Loucy (cell line): ENCODE results near the gene RAP1GAP2.

Experiments used
- H2AFZ ChIP-seq: fragments of 200-600 bp; sonication (generic); 2 replicates; pipeline ENCODE4 v1.6.0; 2016; ENCODE audit warnings: antibody characterized with exemption, mild to moderate bottlenecking, low read length, moderate library complexity
- H3F3A ChIP-seq: fragments of 200-600 bp; 2 replicates; pipeline ENCODE4 v1.6.0; 2016; ENCODE audit warnings: antibody characterized with exemption, low read depth, mild to moderate bottlenecking
- H3K27me3 ChIP-seq: fragments of 200-600 bp; sonication (generic); 2 replicates; pipeline ENCODE4 v1.6.1; 2014; ENCODE audit warnings: low read length, mild to moderate bottlenecking; ENCODE audit not compliant: insufficient read depth, poor library complexity, severe bottlenecking
- H3K36me3 ChIP-seq: fragments of 200-600 bp; sonication (generic); 2 replicates; pipeline ENCODE4 v1.6.1; 2016; ENCODE audit warnings: low read length; ENCODE audit not compliant: insufficient read depth
- H3K4me1 ChIP-seq: fragments of 200-600 bp; sonication (generic); 2 replicates; pipeline ENCODE4 v1.5.1; 2014; ENCODE audit warnings: low read length, mild to moderate bottlenecking; ENCODE audit not compliant: insufficient read depth, poor library complexity, severe bottlenecking
- H3K4me2 ChIP-seq: fragments of 200-600 bp; sonication (generic); 2 replicates; pipeline ENCODE4 v1.6.0; 2014; ENCODE audit warnings: antibody characterized with exemption, low read length, low read depth, mild to moderate bottlenecking; ENCODE audit not compliant: poor library complexity, severe bottlenecking
- H3K4me3 ChIP-seq: fragments of 200-600 bp; sonication (generic); 2 replicates; pipeline ENCODE4 v1.5.1; 2014; ENCODE audit warnings: low read length, mild to moderate bottlenecking, mixed read lengths; ENCODE audit not compliant: poor library complexity, severe bottlenecking
- H3K79me2 ChIP-seq: fragments of 200-600 bp; sonication (generic); 2 replicates; pipeline ENCODE4 v1.6.1; 2014; ENCODE audit warnings: low read length; ENCODE audit not compliant: insufficient read depth
- H3K9ac ChIP-seq: fragments of 200-600 bp; sonication (generic); 2 replicates; pipeline ENCODE4 v1.6.0; 2014; ENCODE audit warnings: mild to moderate bottlenecking, low read depth, low read length, moderate library complexity; ENCODE audit not compliant: poor library complexity, severe bottlenecking
- H3K9me2 ChIP-seq: fragments of 200-600 bp; sonication (generic); replicated peaks from 2 replicates; pipeline ENCODE4 v1.6.1; 2016; ENCODE audit warnings: low read depth, low read length, mixed read lengths
- H3K9me3 ChIP-seq: fragments of 200-600 bp; sonication (generic); 2 replicates; pipeline ENCODE4 v1.6.1; 2014; ENCODE audit warnings: mild to moderate bottlenecking, antibody characterized with exemption, low read length, low read depth; ENCODE audit not compliant: insufficient read depth
- H4K20me1 ChIP-seq: fragments of 200-600 bp; sonication (generic); 2 replicates; pipeline ENCODE4 v1.6.0; 2014; ENCODE audit warnings: antibody characterized with exemption, low read length, mild to moderate bottlenecking; ENCODE audit not compliant: insufficient read depth, poor library complexity, severe bottlenecking
- EZH2phosphoT487 ChIP-seq: fragments of 200-600 bp; IDR thresholded peaks from 2 replicates; pipeline ENCODE4 v1.6.1; 2018; ENCODE audit warnings: antibody characterized with exemption, mild to moderate bottlenecking, moderate library complexity, borderline replicate concordance
- TF ChIP-seq, protein P1 (sequence below): fragments of 200-600 bp; sonication (generic); conservative IDR thresholded peaks from 2 replicates; pipeline ENCODE4 v1.5.1; 2014; ENCODE audit warnings: mild to moderate bottlenecking, antibody characterized with exemption, low read length

Gene RAP1GAP2

DNA sequence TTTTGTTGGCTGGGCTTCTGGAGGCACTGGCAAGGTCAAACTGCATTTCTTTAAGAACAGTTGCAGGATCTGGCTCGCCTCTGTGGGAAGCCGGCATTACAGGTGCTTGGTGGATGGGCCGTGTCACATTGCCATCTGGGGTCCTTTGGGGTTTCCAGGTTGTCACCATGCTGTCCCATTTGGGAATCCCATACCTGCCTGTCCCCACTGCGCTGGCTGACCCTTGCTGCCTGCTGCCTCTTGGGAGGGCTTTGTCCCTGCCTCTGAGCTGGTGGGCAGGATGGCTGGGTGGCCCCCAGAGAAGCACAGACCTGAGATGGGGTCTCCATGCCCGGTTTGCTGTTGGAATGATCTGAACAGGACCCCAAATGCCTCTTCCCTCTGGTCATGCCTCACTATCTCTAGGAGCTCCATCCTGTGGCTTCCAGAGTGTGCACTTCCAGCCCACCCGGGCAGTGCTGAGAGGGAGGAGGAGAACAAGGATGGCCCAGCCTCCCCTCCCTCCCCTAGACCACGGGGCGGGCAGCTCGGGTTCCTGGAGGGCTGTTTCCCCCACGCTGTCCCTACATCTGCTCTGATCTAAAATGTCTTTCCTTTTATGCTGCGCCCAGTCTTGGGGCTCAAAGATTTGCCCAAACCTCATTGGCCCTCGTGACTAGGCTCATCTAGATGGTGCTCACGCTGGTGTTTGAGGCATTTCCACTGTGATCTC is 239.2 kb downstream of the RAP1GAP2 start:
- peaks cover 2% of the 10 kb centered on the region for H4K20me1 ChIP-seq
- H3K79me2 ChIP-seq, result no peaks in the 10 kb centered on the region
- H3K9me3 ChIP-seq, result no peaks in the 10 kb centered on the region
- H3K4me2 ChIP-seq, result no peak overlapping the region
- H2AFZ ChIP-seq, result no peak overlapping the region
- peaks cover 36% of the 10 kb centered on the region for H3K36me3 ChIP-seq
- no peaks in the 10 kb centered on the region for H3K27me3 ChIP-seq
- H3F3A ChIP-seq, result no peaks in the 10 kb centered on the region
- H3K4me3 ChIP-seq, result no peak overlapping the region
- peaks cover 4% of the 10 kb centered on the region for H3K4me1 ChIP-seq
- no peak for TF ChIP-seq EZH2phosphoT487
- TF ChIP-seq, protein P1, sequence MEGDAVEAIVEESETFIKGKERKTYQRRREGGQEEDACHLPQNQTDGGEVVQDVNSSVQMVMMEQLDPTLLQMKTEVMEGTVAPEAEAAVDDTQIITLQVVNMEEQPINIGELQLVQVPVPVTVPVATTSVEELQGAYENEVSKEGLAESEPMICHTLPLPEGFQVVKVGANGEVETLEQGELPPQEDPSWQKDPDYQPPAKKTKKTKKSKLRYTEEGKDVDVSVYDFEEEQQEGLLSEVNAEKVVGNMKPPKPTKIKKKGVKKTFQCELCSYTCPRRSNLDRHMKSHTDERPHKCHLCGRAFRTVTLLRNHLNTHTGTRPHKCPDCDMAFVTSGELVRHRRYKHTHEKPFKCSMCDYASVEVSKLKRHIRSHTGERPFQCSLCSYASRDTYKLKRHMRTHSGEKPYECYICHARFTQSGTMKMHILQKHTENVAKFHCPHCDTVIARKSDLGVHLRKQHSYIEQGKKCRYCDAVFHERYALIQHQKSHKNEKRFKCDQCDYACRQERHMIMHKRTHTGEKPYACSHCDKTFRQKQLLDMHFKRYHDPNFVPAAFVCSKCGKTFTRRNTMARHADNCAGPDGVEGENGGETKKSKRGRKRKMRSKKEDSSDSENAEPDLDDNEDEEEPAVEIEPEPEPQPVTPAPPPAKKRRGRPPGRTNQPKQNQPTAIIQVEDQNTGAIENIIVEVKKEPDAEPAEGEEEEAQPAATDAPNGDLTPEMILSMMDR, result no peak
- H3K9ac ChIP-seq, result no peak overlapping the region
- no peaks in the 10 kb centered on the region for H3K9me2 ChIP-seq

DNA sequence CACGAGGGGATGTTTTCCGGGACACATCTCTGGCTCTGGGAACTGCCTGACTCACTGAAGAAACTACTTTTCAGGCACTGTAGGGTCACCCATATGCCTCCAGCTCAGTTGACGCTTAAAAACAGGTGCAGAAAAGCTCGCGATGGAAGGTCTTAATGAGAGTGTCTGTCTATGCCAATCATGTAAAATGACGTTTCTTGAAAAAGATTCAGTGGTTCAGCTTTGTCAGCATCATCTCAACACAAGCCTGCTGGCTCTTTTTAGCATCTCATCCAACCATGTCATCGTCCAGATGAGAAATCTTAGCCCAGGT is 239.7 kb downstream of the RAP1GAP2 start:
- no peaks in the 10 kb centered on the region for H3K27me3 ChIP-seq
- no peak overlapping the region for H3K4me2 ChIP-seq
- no peaks in the 10 kb centered on the region for H3K9me3 ChIP-seq
- H3F3A ChIP-seq, result no peaks in the 10 kb centered on the region
- H3K4me3 ChIP-seq, result no peak overlapping the region
- H3K9ac ChIP-seq, result no peak overlapping the region
- no peaks in the 10 kb centered on the region for H3K9me2 ChIP-seq
- H3K79me2 ChIP-seq, result no peaks in the 10 kb centered on the region
- TF ChIP-seq, protein P1, result no peak
- TF ChIP-seq EZH2phosphoT487, result no peak
- H3K4me1 ChIP-seq, result peaks cover 4% of the 10 kb centered on the region
- no peaks in the 10 kb centered on the region for H4K20me1 ChIP-seq
- H3K36me3 ChIP-seq, result peaks cover 31% of the 10 kb centered on the region; the same call in 1 of the 2 replicates
- H2AFZ ChIP-seq, result no peak overlapping the region

DNA sequence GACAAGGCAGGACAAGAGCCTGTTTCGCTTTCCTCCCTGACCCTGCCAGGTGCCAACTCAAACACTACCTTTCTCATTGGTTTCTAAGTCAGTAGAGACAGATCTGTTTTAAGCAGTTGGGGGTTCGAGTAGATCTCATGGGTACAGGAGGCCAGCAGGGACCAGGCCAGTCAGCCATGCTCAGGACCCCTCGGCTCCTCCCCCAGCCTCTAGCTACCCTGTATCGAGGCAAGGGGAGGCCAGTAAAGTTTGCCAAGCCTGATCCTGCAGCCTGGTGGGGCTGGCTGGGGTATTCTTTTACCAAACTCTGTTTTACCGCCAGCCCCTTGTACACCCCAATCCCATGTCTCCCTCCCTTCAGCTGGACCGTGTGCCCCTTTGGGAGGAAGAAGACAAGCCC is 240.6 kb downstream of the RAP1GAP2 start:
- no peak overlapping the region for H2AFZ ChIP-seq
- no peak overlapping the region for H3K4me3 ChIP-seq
- H4K20me1 ChIP-seq, result no peaks in the 10 kb centered on the region
- TF ChIP-seq, protein P1, result no peak
- TF ChIP-seq EZH2phosphoT487, result no peak
- no peaks in the 10 kb centered on the region for H3K9me2 ChIP-seq
- no peaks in the 10 kb centered on the region for H3K27me3 ChIP-seq
- H3K4me2 ChIP-seq, result no peak overlapping the region
- H3F3A ChIP-seq, result no peaks in the 10 kb centered on the region
- H3K36me3 ChIP-seq, result peaks cover 28% of the 10 kb centered on the region; the same call in 1 of the 2 replicates
- H3K4me1 ChIP-seq, result peaks cover 4% of the 10 kb centered on the region
- no peaks in the 10 kb centered on the region for H3K79me2 ChIP-seq
- no peaks in the 10 kb centered on the region for H3K9me3 ChIP-seq
- no peak overlapping the region for H3K9ac ChIP-seq
